HepG2 (cell line): ENCODE data around the gene SYNC. TPM values are rescaled to one million over a fixed set of nuclear protein-coding genes. Genes with fewer than 3 reads are reported as not detected.

ENCODE experiments used
- CEBPG ChIP-seq: IDR thresholded peaks from 2 replicates; pipeline ENCODE4 v1.6.1; 2016
- CHCHD3 ChIP-seq: sonication (generic); formaldehyde crosslinking; IDR thresholded peaks from 2 replicates; pipeline ENCODE4 v1.8.0; 2022; ENCODE audit warnings: mild to moderate bottlenecking, missing genetic modification reagents, moderate library complexity
- ELF3 ChIP-seq: IDR thresholded peaks from 2 replicates; pipeline ENCODE4 v1.6.1; 2016; ENCODE audit warnings: missing genetic modification reagents, missing compliant biosample characterization
- FOXJ3 ChIP-seq: sonication (generic); formaldehyde crosslinking; IDR thresholded peaks from 2 replicates; pipeline ENCODE4 v1.4.0; 2020; ENCODE audit warnings: missing genetic modification reagents, mild to moderate bottlenecking, borderline replicate concordance
- GTF3A ChIP-seq: sonication (generic); formaldehyde crosslinking; conservative IDR thresholded peaks from 2 replicates; pipeline ENCODE4 v1.4.0; 2020; ENCODE audit warnings: mild to moderate bottlenecking, missing genetic modification reagents
- MAZ ChIP-seq, 2 experiments: sonication (generic) in 1 of 2; formaldehyde crosslinking in 1 of 2; IDR thresholded peaks; 2 replicates each; pipeline versions ENCODE4 v1.5.0 to v1.6.1; 2012 to 2020; ENCODE audit warnings: low read depth in 2 of 2, mild to moderate bottlenecking in 2 of 2, borderline replicate concordance in 1 of 2, improper control_type of control experiment in 1 of 2, low read length in 1 of 2, missing genetic modification reagents in 1 of 2, moderate library complexity in 1 of 2
- NCOR1 ChIP-seq: fragments of 200-600 bp; sonication (generic); IDR thresholded peaks from 2 replicates; pipeline ENCODE4 v1.7.0; 2017; ENCODE audit warnings: antibody characterized with exemption, low read length, borderline replicate concordance
- NR2F6 ChIP-seq, 2 experiments: IDR thresholded peaks; 2 replicates each; pipeline ENCODE4 v1.6.1; 2016; ENCODE audit warnings: antibody characterized with exemption in 1 of 2, mild to moderate bottlenecking in 1 of 2
- PHF21A ChIP-seq: sonication (generic); formaldehyde crosslinking; IDR thresholded peaks from 2 replicates; pipeline ENCODE4 v1.5.0; 2020; ENCODE audit warnings: mild to moderate bottlenecking, missing genetic modification reagents
- RXRA ChIP-seq: sonication (generic); formaldehyde crosslinking; IDR thresholded peaks from 2 replicates; pipeline ENCODE4 v1.5.1; 2020; ENCODE audit warnings: missing genetic modification reagents
- SALL1 ChIP-seq: sonication (generic); formaldehyde crosslinking; IDR thresholded peaks from 2 replicates; pipeline ENCODE4 v1.8.0; 2022; ENCODE audit warnings: mild to moderate bottlenecking, missing genetic modification reagents
- TEAD3 ChIP-seq: optimal IDR thresholded peaks from 2 replicates; pipeline ENCODE3; 2016; ENCODE audit warnings: borderline replicate concordance
- YEATS4 ChIP-seq: sonication (generic); formaldehyde crosslinking; IDR thresholded peaks from 2 replicates; pipeline ENCODE4 v1.4.0; 2020; ENCODE audit warnings: missing genetic modification reagents, borderline replicate concordance
- ZBTB43 ChIP-seq: sonication (generic); formaldehyde crosslinking; conservative IDR thresholded peaks from 2 replicates; pipeline ENCODE4 v1.4.0; 2020; ENCODE audit warnings: missing genetic modification reagents
- ZHX2 ChIP-seq, 2 experiments: sonication (generic) in 1 of 2; formaldehyde crosslinking in 1 of 2; IDR thresholded peaks; 2 replicates each; pipeline versions ENCODE4 v1.6.1 to v1.9.0; 2014 to 2022; ENCODE audit warnings: antibody characterized with exemption in 1 of 2, borderline replicate concordance in 1 of 2, inconsistent platforms in 1 of 2, low read depth in 1 of 2, missing genetic modification reagents in 1 of 2
- ZMYM4 ChIP-seq: sonication (generic); formaldehyde crosslinking; IDR thresholded peaks from 2 replicates; pipeline ENCODE4 v1.8.1; 2023; ENCODE audit warnings: mild to moderate bottlenecking, missing genetic modification reagents
- ZNF143 ChIP-seq: sonication (generic); formaldehyde crosslinking; IDR thresholded peaks from 2 replicates; pipeline ENCODE4 v1.4.0; 2020; ENCODE audit warnings: missing genetic modification reagents
- ZNF230 ChIP-seq: sonication (generic); formaldehyde crosslinking; IDR thresholded peaks from 2 replicates; pipeline ENCODE4 v1.4.0; 2020; ENCODE audit warnings: mild to moderate bottlenecking, missing genetic modification reagents
- ZNF562 ChIP-seq: sonication (generic); formaldehyde crosslinking; IDR thresholded peaks from 2 replicates; pipeline ENCODE4 v1.8.0; 2022; ENCODE audit warnings: missing genetic modification reagents, borderline replicate concordance
- ZNF580 ChIP-seq: IDR thresholded peaks from 2 replicates; pipeline ENCODE4 v1.6.1; 2016; ENCODE audit warnings: low read depth, borderline replicate concordance
- ZNF607 ChIP-seq: sonication (generic); formaldehyde crosslinking; IDR thresholded peaks from 2 replicates; pipeline ENCODE4 v1.5.1; 2020; ENCODE audit warnings: missing genetic modification reagents, mild to moderate bottlenecking, borderline replicate concordance
- polyA plus RNA-seq, 8 experiments: library from polyadenylated mRNA; depleted of rRNA in 3 of 8; stranded (reverse) in 7 of 8; unstranded in 1 of 8; fragments of >200 nt; fragmentation: Illumina TruSeq in 4 of 8; extraction: Trizol in 4 of 8; gene quantifications; 2 replicates each; pipeline versions ENCODE4 v1.2.1 to v1.2.3, GENCODE V29; 2011 to 2016; ENCODE audit warnings: low read depth in 4 of 8, missing spikeins in 1 of 8, mixed read lengths in 1 of 8; ENCODE audit not compliant: insufficient read depth in 1 of 8
- total RNA-seq, 5 experiments: library from RNA; depleted of rRNA; stranded (reverse); fragments of >200 nt; fragmentation: Illumina TruSeq; extraction: Trizol; gene quantifications; 2 replicates each; pipeline ENCODE4 v1.2.3, GENCODE V29; 2016; ENCODE audit warnings: low read depth in 1 of 5

The SYNC gene
- total and polyA plus RNA-seq, 2 of the 13 experiments (the other 11 are each of a cell fraction or from before 2014, with no cell fraction given) = 2.4 to 5.4 TPM

GRCh38 chr1:32714277-32714676 is 11.7 kb upstream of the SYNC start (continued):
- 0 out of 2 replicates have a peak, but pooled peaks have one; percentile 22 for TF ChIP-seq ZHX2 (IDR thresholded peaks at IDR 0.05; ENCODE audit: low read depth)
- TF ChIP-seq ZHX2 (CRISPR knock-in tag; IDR thresholded peaks at IDR 0.05; ENCODE audit: borderline replicate concordance) = no peak
- peak; percentile 76 for TF ChIP-seq CEBPG (CRISPR knock-in tag)
- peak; percentile 42; the same call in 1 of the 2 replicates for TF ChIP-seq RXRA (CRISPR knock-in tag)
- no peak; the same call in 1 of the 2 replicates for TF ChIP-seq MAZ (IDR thresholded peaks at IDR 0.05; ENCODE audit: borderline replicate concordance, low read depth, low read length)
- no peak for TF ChIP-seq MAZ (CRISPR knock-in tag; IDR thresholded peaks at IDR 0.05; ENCODE audit: low read depth)
- 0 out of 2 replicates have a peak, but pooled peaks have one; percentile 36 for TF ChIP-seq ZNF580 (CRISPR knock-in tag)
- TF ChIP-seq ZBTB43 (CRISPR knock-in tag) = peak; percentile 99
- no peak for TF ChIP-seq NR2F6 (IDR thresholded peaks at IDR 0.05)
- 0 out of 2 replicates have a peak, but pooled peaks have one; percentile 45 for TF ChIP-seq NR2F6 (CRISPR knock-in tag; IDR thresholded peaks at IDR 0.05)
- TF ChIP-seq GTF3A (CRISPR knock-in tag) = 0 out of 2 replicates have a peak, but pooled peaks have one; percentile 75
- peak; percentile 38; the same call in 1 of the 2 replicates for TF ChIP-seq ELF3 (CRISPR knock-in tag)
- TF ChIP-seq PHF21A = peak; percentile 61; the same call in 1 of the 2 replicates
- TF ChIP-seq YEATS4 = peak; percentile 42; the same call in 1 of the 2 replicates
- no peak for TF ChIP-seq ZNF230
- no peak for TF ChIP-seq ZNF562 (CRISPR knock-in tag)
- peak; percentile 60; the same call in 1 of the 2 replicates for TF ChIP-seq NCOR1
- no peak for TF ChIP-seq ZNF607 (CRISPR knock-in tag)
- TF ChIP-seq SALL1 (CRISPR knock-in tag) = peak; percentile 82
- TF ChIP-seq TEAD3 (CRISPR knock-in tag) = peak; percentile 91
- 0 out of 2 replicates have a peak, but pooled peaks have one; percentile 17 for TF ChIP-seq ZNF143 (CRISPR knock-in tag)
- 0 out of 2 replicates have a peak, but pooled peaks have one; percentile 14 for TF ChIP-seq ZMYM4 (CRISPR knock-in tag)
- TF ChIP-seq CHCHD3 (CRISPR knock-in tag) = no peak
- peak; percentile 48; the same call in 1 of the 2 replicates for TF ChIP-seq FOXJ3 (CRISPR knock-in tag)
